Upper lobe of right lung (tissue), 1 donor: Measurements from ENCODE around the gene RASL10A. TPM values are rescaled to one million over a fixed set of nuclear protein-coding genes. Genes with fewer than 3 reads are reported as not detected.

ENCODE experiments used
- ATAC-seq: fragments of 200-7000 bp; cut with Tn5 transposase; one replicate; pipeline ENCODE4 v1.9.1; 2020; ENCODE audit warnings: mild to moderate bottlenecking, moderate library complexity
- DNase-seq: peaks from one replicate; pipeline ENCODE4 v3.0.0-alpha.2; 2020
- H3K27ac ChIP-seq: fragments of 200-600 bp; one replicate; pipeline ENCODE4 v1.8.0; 2022
- H3K27me3 ChIP-seq: fragments of 200-600 bp; one replicate; pipeline ENCODE4 v1.8.0; 2022; ENCODE audit warnings: mild to moderate bottlenecking
- H3K36me3 ChIP-seq: fragments of 200-600 bp; one replicate; pipeline ENCODE4 v1.8.0; 2022
- H3K4me1 ChIP-seq: fragments of 200-600 bp; one replicate; pipeline ENCODE4 v1.8.0; 2022
- H3K4me3 ChIP-seq: fragments of 200-600 bp; one replicate; pipeline ENCODE4 v1.8.0; 2022; ENCODE audit warnings: mild to moderate bottlenecking
- H3K9me3 ChIP-seq: fragments of 200-600 bp; one replicate; pipeline ENCODE4 v1.8.0; 2022
- intact Hi-C: fragments of 100-400 bp; cut with DNase I; formaldehyde crosslinking; loops from one replicate; pipeline ENCODE4 v1.11.0; 2022
- total RNA-seq: library from RNA; stranded (reverse); fragmentation: NEBNext Ultra II Directional; extraction: Animal tissue kit (Norgen Biotek cat#: 25700); gene quantifications from one replicate; pipeline ENCODE4 v1.2.1, GENCODE V29; 2021
- TF ChIP-seq, protein P1 (sequence below): fragments of 200-600 bp; IDR thresholded peaks from one replicate; pipeline ENCODE4 v1.8.0; 2022; ENCODE audit warnings: antibody characterized with exemption
- donor health status: DM: no; HTN: yes; CAD: no; lungs with severe emphysema.

RASL10A gene
- total RNA-seq, 1 donor from 2014 or later = 0.72 TPM

DNA sequence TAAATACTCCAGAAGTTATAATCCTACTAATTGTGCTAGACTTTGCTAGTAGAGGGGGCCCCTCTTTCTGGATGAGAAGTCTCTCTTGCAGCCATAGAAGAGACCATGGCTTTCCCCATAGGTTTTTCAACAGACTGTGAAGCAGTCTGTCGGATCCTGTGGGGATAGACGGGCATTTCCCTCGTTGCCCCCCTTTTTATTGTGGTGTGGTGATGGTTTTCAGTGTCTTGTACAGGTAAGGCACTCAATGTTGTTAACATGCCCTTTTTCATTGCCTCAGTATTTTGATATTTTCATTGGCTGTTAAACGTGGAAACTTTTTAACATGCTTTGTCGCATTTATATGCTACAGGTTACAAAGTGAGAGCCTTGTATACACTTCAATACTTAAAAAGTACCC lies 25.4 kb downstream of the RASL10A start:
- Histone ChIP-seq H3K36me3 (peaks cover 100% of the 10 kb centered on the region), H3K9me3 (no peaks in the 10 kb centered on the region), H3K27me3 (no peaks in the 10 kb centered on the region), H3K27ac (no peak overlapping the region), H3K4me3 (no peak overlapping the region), H3K4me1 (no peaks in the 10 kb centered on the region)
- DNase-seq = no peak
- intact Hi-C loops = no loop called here
- TF ChIP-seq, protein P1, sequence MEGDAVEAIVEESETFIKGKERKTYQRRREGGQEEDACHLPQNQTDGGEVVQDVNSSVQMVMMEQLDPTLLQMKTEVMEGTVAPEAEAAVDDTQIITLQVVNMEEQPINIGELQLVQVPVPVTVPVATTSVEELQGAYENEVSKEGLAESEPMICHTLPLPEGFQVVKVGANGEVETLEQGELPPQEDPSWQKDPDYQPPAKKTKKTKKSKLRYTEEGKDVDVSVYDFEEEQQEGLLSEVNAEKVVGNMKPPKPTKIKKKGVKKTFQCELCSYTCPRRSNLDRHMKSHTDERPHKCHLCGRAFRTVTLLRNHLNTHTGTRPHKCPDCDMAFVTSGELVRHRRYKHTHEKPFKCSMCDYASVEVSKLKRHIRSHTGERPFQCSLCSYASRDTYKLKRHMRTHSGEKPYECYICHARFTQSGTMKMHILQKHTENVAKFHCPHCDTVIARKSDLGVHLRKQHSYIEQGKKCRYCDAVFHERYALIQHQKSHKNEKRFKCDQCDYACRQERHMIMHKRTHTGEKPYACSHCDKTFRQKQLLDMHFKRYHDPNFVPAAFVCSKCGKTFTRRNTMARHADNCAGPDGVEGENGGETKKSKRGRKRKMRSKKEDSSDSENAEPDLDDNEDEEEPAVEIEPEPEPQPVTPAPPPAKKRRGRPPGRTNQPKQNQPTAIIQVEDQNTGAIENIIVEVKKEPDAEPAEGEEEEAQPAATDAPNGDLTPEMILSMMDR = no peak
- ATAC-seq = no peak

DNA sequence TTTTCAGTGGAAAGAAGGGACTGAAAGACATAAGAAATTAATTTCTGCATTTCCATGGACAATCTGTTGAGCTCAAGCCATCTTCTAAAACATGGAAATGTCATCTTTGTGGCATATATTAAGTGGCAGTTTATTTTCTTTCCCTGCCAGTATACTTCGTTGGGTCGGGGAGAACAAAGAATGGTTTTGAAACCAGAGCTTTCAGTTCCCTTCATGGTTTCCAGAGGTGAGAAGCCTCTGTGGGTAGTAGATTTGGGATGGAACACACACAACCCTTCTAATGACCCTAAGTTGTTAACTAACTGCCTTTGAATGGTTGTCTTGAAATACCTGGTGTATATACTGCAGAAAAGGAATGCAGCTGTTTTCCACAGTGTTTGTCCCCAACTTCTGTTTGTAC lies 26.7 kb downstream of the RASL10A start:
- H3K36me3 ChIP-seq = peaks cover 100% of the 10 kb centered on the region
- no peak for DNase-seq
- intact Hi-C loops = no loop called here

DNA sequence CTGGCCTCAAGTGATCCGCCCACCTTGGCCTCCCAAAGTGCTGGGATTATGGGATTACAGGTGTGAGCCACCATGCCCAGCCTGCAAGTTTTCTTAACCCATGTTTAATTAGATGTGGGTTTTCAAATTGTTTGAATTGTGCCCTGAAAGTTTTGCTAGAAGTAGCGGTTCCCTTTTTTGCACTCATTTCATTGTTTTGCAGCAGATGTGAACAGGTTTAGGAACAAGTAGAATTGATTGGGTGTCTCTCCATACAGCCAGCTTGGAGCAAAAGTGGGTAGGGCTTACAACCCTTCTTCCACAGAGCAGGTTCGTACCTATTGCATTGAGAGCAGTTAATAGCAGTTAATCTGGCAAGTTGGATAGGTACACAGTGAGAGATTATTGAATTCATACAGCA lies 31.3 kb downstream of the RASL10A start:
- Histone ChIP-seq H3K27ac (no peak overlapping the region), H3K9me3 (no peaks in the 10 kb centered on the region), H3K27me3 (no peaks in the 10 kb centered on the region), H3K4me1 (no peaks in the 10 kb centered on the region), H3K4me3 (no peak overlapping the region), H3K36me3 (peaks cover 100% of the 10 kb centered on the region)
- ATAC-seq (no peak), DNase-seq (no peak)
- TF ChIP-seq, protein P1 = no peak
- intact Hi-C loops = no loop called here

More for the DNA sequence above, 26.7 kb downstream of the RASL10A start:
- ATAC-seq = no peak
- Histone ChIP-seq H3K27ac (no peak overlapping the region), H3K9me3 (no peaks in the 10 kb centered on the region), H3K4me3 (no peak overlapping the region), H3K27me3 (no peaks in the 10 kb centered on the region), H3K4me1 (no peaks in the 10 kb centered on the region)
- TF ChIP-seq, protein P1 = no peak

DNA sequence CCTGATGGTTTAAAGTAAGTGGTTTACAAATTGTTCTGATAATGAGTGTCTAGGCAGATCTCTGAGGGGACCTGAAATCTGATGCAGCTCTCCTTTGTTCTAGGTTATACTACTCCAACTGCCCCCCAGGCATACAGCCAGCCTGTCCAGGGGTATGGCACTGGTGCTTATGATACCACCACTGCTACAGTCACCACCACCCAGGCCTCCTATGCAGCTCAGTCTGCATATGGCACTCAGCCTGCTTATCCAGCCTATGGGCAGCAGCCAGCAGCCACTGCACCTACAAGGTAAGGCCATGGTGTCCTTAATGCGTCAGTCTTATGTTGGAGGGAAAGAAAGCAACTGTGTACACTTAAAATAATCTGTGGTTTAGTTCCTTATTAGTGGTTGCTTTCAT lies 37.6 kb downstream of the RASL10A start:
- H3K4me1 ChIP-seq = peaks cover 25% of the 10 kb centered on the region
- ATAC-seq = no peak
- DNase-seq = no peak
- H3K9me3 ChIP-seq = no peaks in the 10 kb centered on the region
- no peak overlapping the region for H3K27ac ChIP-seq
- H3K36me3 ChIP-seq = peaks cover 100% of the 10 kb centered on the region
- TF ChIP-seq, protein P1 = no peak
- intact Hi-C loops = no loop called here
- H3K27me3 ChIP-seq = no peaks in the 10 kb centered on the region
- H3K4me3 ChIP-seq = no peak overlapping the region

DNA sequence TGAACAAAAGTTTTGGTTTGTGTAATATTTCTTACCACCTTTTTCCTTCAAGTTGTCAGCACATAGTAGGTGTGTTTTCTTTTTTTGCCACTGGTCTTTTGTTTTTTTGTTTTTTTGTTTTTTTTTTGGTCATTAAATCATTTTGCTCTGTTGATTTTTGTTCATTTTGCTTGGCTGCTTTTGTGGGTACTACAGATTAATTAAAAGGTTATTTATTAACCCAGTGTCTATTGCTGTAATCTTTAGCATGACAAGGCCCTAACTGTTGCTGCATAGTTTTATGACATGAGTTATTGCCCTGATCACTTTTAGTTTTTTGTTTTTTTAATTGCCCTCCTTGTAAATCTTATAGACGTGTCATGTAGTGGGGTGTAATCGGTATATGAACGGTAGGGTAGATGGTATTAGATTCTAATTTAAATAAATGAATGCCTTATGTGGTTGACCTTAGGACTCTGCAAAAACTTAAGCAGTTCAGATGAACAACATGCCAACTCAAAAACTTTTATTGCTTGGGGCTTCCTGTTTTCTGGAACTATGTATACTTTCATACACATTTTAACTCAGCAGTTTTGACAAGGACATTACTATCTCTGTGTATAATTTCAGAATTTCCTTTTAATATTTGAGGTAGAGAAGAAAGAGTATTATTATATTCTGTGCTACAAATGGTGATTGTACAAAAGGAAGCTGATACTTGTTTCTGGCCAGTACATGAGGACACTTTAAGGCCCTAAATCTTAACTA lies 39.5 kb downstream of the RASL10A start:
- peaks cover 89% of the 10 kb centered on the region for H3K36me3 ChIP-seq
- no peaks in the 10 kb centered on the region for H3K27me3 ChIP-seq
- DNase-seq (no peak), ATAC-seq (no peak)
- H3K4me3 ChIP-seq = no peak overlapping the region
- no peak overlapping the region for H3K27ac ChIP-seq
- peaks cover 44% of the 10 kb centered on the region for H3K4me1 ChIP-seq
- TF ChIP-seq, protein P1 = no peak
- no peaks in the 10 kb centered on the region for H3K9me3 ChIP-seq
- intact Hi-C loops = no loop called here
